ENCODE data around the gene GLRA1.
"Not testable (repeated sequence)": the region's sequence is repeated elsewhere in the genome, so short reads cannot be mapped to it uniquely, and the experiment has no call there.

The GLRA1 gene

GRCh38 chr5:151847871-151848270, 76.8 kb downstream of the GLRA1 start:
- Histone ChIP-seq H3K36me3 (ENCODE audit: control insufficient read depth, insufficient read depth, low read length) (no peaks in the 10 kb centered on the region), H3K9me3 (ENCODE audit: control insufficient read depth, low read length) (no peaks in the 10 kb centered on the region), H3K27ac (ENCODE audit: insufficient read depth, low read length, poor library complexity, severe bottlenecking) (no peak overlapping the region), H3K4me3 (ENCODE audit: insufficient read depth, low read depth, low read length, poor library complexity, severe bottlenecking) (no peak overlapping the region), H3K4me1 (ENCODE audit: control insufficient read depth, insufficient read depth, low read length, poor library complexity, severe bottlenecking) (no peaks in the 10 kb centered on the region), H3K27me3 (replicated peaks; ENCODE audit: control insufficient read depth, insufficient read depth, low read length, poor library complexity, severe bottlenecking) (no peaks in the 10 kb centered on the region)
- DNase-seq: no peak

DNA sequence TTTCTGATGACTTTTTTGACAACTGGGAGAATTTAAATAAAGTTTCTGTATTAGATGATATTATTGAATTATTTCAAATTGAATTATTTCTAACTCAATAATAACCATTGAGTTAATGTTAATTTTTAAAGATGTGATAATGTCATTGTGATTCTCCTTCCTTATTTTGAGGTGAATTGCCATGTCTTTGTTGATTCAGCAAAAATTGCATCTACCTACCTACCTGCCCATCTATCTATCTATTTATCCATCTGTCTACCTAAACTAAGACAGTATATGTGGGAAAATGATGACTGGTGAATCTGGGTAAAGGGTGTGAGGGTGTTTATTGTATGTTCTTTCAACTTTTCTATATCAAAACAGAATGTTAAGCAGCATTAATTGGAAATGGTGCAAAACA, 77.9 kb downstream of the GLRA1 start:
- no peaks in the 10 kb centered on the region for H3K9me3 ChIP-seq (ENCODE audit: control insufficient read depth, low read length)
- no peaks in the 10 kb centered on the region for H3K27me3 ChIP-seq (replicated peaks; ENCODE audit: control insufficient read depth, insufficient read depth, low read length, poor library complexity, severe bottlenecking)
- H3K27ac ChIP-seq (ENCODE audit: insufficient read depth, low read length, poor library complexity, severe bottlenecking): no peak overlapping the region
- no peaks in the 10 kb centered on the region for H3K4me1 ChIP-seq (ENCODE audit: control insufficient read depth, insufficient read depth, low read length, poor library complexity, severe bottlenecking)
- no peaks in the 10 kb centered on the region for H3K36me3 ChIP-seq (ENCODE audit: control insufficient read depth, insufficient read depth, low read length)
- H3K4me3 ChIP-seq (ENCODE audit: insufficient read depth, low read depth, low read length, poor library complexity, severe bottlenecking): no peak overlapping the region
- no peak for DNase-seq

- DNase-seq; H3K27ac ChIP-seq (ENCODE audit: insufficient read depth, low read length, poor library complexity, severe bottlenecking); H3K9me3 ChIP-seq (ENCODE audit: control insufficient read depth, low read length); H3K36me3 ChIP-seq (ENCODE audit: control insufficient read depth, insufficient read depth, low read length); H3K4me3 ChIP-seq (ENCODE audit: insufficient read depth, low read depth, low read length, poor library complexity, severe bottlenecking); H3K27me3 ChIP-seq (replicated peaks; ENCODE audit: control insufficient read depth, insufficient read depth, low read length, poor library complexity, severe bottlenecking): not testable (repeated sequence)
- peaks cover 13% of the 10 kb centered on the region for H3K4me1 ChIP-seq (ENCODE audit: control insufficient read depth, insufficient read depth, low read length, poor library complexity, severe bottlenecking)
Observed at GRCh38 chr5:151832843-151833242, 91.8 kb downstream of the GLRA1 start.

DNA sequence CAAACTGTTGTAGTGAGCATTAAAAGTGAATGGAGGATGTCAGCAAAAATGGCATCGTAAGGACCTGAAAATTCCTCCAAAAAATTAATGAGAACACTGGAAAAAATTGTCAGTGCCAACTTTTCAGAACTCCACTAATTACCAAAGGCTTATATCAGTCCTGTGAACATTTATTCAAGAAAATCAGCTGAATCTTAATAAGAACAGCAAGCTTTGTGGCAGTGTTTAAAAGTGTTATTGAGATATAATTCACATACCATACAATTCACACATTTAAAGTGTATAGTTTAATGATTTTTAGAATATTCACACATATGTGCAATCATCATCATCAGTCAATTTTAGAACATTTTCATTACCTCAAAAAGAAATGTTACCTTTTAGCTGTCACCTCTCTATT, 95.3 kb downstream of the GLRA1 start:
- Histone ChIP-seq H3K27ac (ENCODE audit: insufficient read depth, low read length, poor library complexity, severe bottlenecking) (no peak overlapping the region), H3K36me3 (ENCODE audit: control insufficient read depth, insufficient read depth, low read length) (no peaks in the 10 kb centered on the region), H3K27me3 (replicated peaks; ENCODE audit: control insufficient read depth, insufficient read depth, low read length, poor library complexity, severe bottlenecking) (no peaks in the 10 kb centered on the region), H3K4me3 (ENCODE audit: insufficient read depth, low read depth, low read length, poor library complexity, severe bottlenecking) (no peak overlapping the region), H3K4me1 (ENCODE audit: control insufficient read depth, insufficient read depth, low read length, poor library complexity, severe bottlenecking) (peaks cover 13% of the 10 kb centered on the region), H3K9me3 (ENCODE audit: control insufficient read depth, low read length) (no peaks in the 10 kb centered on the region)
- no peak for DNase-seq

DNA sequence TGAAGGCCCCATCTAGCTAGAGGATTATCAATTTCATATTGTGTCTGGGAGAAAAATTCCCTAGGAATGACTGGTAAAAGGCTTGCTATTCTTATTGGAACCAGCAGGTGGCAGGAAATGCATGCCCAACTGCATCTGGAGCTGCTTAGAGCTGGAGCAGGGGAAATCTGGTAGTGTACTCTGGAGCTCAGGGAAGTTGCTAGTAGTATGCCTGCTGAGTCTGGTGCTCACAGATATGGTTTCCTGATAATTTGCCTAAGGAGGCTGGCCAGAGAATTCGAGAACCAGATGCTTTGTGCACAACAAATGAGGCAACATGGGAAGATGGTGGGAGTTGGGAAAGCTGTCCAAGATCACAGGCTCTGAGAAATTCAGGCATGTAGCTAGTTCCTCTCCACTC, 99.2 kb downstream of the GLRA1 start:
- Histone ChIP-seq H3K9me3 (ENCODE audit: control insufficient read depth, low read length) (no peaks in the 10 kb centered on the region), H3K27ac (ENCODE audit: insufficient read depth, low read length, poor library complexity, severe bottlenecking) (no peak overlapping the region), H3K36me3 (ENCODE audit: control insufficient read depth, insufficient read depth, low read length) (no peaks in the 10 kb centered on the region), H3K4me1 (ENCODE audit: control insufficient read depth, insufficient read depth, low read length, poor library complexity, severe bottlenecking) (no peaks in the 10 kb centered on the region), H3K4me3 (ENCODE audit: insufficient read depth, low read depth, low read length, poor library complexity, severe bottlenecking) (no peak overlapping the region), H3K27me3 (replicated peaks; ENCODE audit: control insufficient read depth, insufficient read depth, low read length, poor library complexity, severe bottlenecking) (no peaks in the 10 kb centered on the region)
- DNase-seq: peak; percentile 6 to 31 (median 7)

- H3K4me1 ChIP-seq (ENCODE audit: control insufficient read depth, insufficient read depth, low read length, poor library complexity, severe bottlenecking): no peaks in the 10 kb centered on the region
- H3K27ac ChIP-seq (ENCODE audit: insufficient read depth, low read length, poor library complexity, severe bottlenecking): no peak overlapping the region
- H3K4me3 ChIP-seq (ENCODE audit: insufficient read depth, low read depth, low read length, poor library complexity, severe bottlenecking): no peak overlapping the region
- H3K36me3 ChIP-seq (ENCODE audit: control insufficient read depth, insufficient read depth, low read length): no peaks in the 10 kb centered on the region
- no peak for DNase-seq
- no peaks in the 10 kb centered on the region for H3K9me3 ChIP-seq (ENCODE audit: control insufficient read depth, low read length)
- no peaks in the 10 kb centered on the region for H3K27me3 ChIP-seq (replicated peaks; ENCODE audit: control insufficient read depth, insufficient read depth, low read length, poor library complexity, severe bottlenecking)
Observed at GRCh38 chr5:151822141-151822540, 102.5 kb downstream of the GLRA1 start.

DNA sequence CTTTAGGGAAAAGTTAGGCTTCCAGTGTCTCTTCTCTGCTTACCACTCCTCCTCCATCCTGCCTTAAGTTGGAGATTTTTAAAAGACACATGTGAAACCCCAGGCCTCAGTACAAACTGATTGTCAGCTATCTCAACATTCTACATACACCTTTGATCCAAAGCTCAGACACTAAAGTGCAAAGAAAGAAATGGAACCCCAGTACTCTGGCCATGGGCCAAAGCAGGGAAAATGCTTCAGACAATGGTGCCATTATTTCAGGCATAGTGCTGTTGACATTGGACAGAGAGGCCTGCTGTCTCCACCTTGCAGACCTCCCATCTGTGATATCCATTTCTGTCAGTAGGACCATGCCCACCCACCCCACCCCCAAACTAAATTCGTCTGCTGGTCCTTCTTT, 103.7 kb downstream of the GLRA1 start:
- no peak overlapping the region for H3K27ac ChIP-seq (ENCODE audit: insufficient read depth, low read length, poor library complexity, severe bottlenecking)
- H3K4me3 ChIP-seq (ENCODE audit: insufficient read depth, low read depth, low read length, poor library complexity, severe bottlenecking): no peak overlapping the region
- H3K9me3 ChIP-seq (ENCODE audit: control insufficient read depth, low read length): no peaks in the 10 kb centered on the region
- H3K27me3 ChIP-seq (replicated peaks; ENCODE audit: control insufficient read depth, insufficient read depth, low read length, poor library complexity, severe bottlenecking): no peaks in the 10 kb centered on the region
- no peaks in the 10 kb centered on the region for H3K36me3 ChIP-seq (ENCODE audit: control insufficient read depth, insufficient read depth, low read length)
- H3K4me1 ChIP-seq (ENCODE audit: control insufficient read depth, insufficient read depth, low read length, poor library complexity, severe bottlenecking): no peaks in the 10 kb centered on the region
- DNase-seq: no peak

DNA sequence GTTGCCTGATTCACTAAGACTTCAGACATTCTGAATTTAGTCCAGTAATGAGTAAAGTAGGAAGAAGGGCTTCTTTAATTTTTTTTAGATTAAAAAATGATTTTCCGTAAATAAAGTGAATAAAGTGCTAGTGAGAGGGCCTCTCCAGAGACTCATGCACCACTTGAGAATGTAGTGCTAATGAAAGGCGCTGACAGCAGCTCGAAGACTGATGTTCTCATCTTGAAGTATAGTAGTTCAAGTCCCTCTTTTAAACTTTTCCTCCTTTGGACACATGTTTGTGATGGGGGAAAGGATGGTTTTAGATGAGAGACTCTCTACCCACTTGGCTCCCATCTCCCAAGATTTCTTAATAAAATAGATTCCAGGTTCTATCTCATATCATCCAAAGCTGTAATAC, 104.4 kb downstream of the GLRA1 start:
- Histone ChIP-seq H3K9me3 (ENCODE audit: control insufficient read depth, low read length) (no peaks in the 10 kb centered on the region), H3K27ac (ENCODE audit: insufficient read depth, low read length, poor library complexity, severe bottlenecking) (no peak overlapping the region), H3K4me1 (ENCODE audit: control insufficient read depth, insufficient read depth, low read length, poor library complexity, severe bottlenecking) (no peaks in the 10 kb centered on the region), H3K4me3 (ENCODE audit: insufficient read depth, low read depth, low read length, poor library complexity, severe bottlenecking) (no peak overlapping the region), H3K36me3 (ENCODE audit: control insufficient read depth, insufficient read depth, low read length) (no peaks in the 10 kb centered on the region), H3K27me3 (replicated peaks; ENCODE audit: control insufficient read depth, insufficient read depth, low read length, poor library complexity, severe bottlenecking) (no peaks in the 10 kb centered on the region)
- DNase-seq: no peak

DNA sequence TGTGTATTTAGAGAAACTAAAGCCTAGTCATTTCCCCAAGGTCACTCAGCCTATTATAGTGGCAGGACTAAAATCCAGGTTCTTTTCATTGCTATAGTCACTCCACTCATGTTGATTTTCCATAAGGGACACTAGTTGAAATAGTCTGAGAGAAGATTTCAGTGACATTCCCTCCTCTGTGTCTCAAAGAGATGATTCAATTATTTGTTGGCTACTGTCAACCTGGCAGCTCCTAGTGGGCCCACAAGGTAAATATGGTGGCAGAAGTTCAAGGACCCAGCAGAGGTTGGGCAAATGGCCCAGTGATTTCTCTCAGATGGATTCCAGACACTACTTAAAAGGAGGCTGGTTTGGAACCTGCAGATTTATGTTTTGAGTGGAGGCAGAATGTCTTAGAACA, 104.8 kb downstream of the GLRA1 start:
- Histone ChIP-seq H3K4me1 (ENCODE audit: control insufficient read depth, insufficient read depth, low read length, poor library complexity, severe bottlenecking) (no peaks in the 10 kb centered on the region), H3K27ac (ENCODE audit: insufficient read depth, low read length, poor library complexity, severe bottlenecking) (no peak overlapping the region), H3K27me3 (replicated peaks; ENCODE audit: control insufficient read depth, insufficient read depth, low read length, poor library complexity, severe bottlenecking) (no peaks in the 10 kb centered on the region), H3K4me3 (ENCODE audit: insufficient read depth, low read depth, low read length, poor library complexity, severe bottlenecking) (no peak overlapping the region), H3K36me3 (ENCODE audit: control insufficient read depth, insufficient read depth, low read length) (no peaks in the 10 kb centered on the region), H3K9me3 (ENCODE audit: control insufficient read depth, low read length) (no peaks in the 10 kb centered on the region)
- DNase-seq: no peak

DNA sequence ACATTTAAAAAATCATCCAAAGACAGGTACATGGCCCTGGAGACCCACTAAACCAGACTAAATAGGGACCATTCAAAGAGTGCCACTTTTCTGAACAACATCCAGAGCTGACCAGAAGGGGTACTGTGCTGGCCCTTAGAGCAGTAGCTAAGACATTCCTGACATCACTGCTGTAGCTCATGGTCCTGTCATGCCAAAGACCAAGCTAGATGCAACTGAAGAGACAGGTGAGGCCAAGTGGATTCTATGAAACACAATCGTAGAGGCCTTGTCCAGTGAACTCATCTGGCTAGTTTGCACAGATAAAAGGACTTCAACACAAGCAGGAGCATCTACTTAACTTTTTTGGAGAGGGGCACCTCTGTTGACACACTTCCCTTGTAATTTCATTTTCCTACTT, 109.6 kb downstream of the GLRA1 start:
- DNase-seq: no peak
- Histone ChIP-seq H3K9me3 (ENCODE audit: control insufficient read depth, low read length) (no peaks in the 10 kb centered on the region), H3K27ac (ENCODE audit: insufficient read depth, low read length, poor library complexity, severe bottlenecking) (no peak overlapping the region), H3K4me1 (ENCODE audit: control insufficient read depth, insufficient read depth, low read length, poor library complexity, severe bottlenecking) (no peaks in the 10 kb centered on the region), H3K36me3 (ENCODE audit: control insufficient read depth, insufficient read depth, low read length) (peaks cover 28% of the 10 kb centered on the region), H3K27me3 (replicated peaks; ENCODE audit: control insufficient read depth, insufficient read depth, low read length, poor library complexity, severe bottlenecking) (no peaks in the 10 kb centered on the region), H3K4me3 (ENCODE audit: insufficient read depth, low read depth, low read length, poor library complexity, severe bottlenecking) (no peak overlapping the region)

- Histone ChIP-seq H3K27ac (ENCODE audit: insufficient read depth, low read length, poor library complexity, severe bottlenecking) (no peak overlapping the region), H3K36me3 (ENCODE audit: control insufficient read depth, insufficient read depth, low read length) (peaks cover 32% of the 10 kb centered on the region), H3K9me3 (ENCODE audit: control insufficient read depth, low read length) (no peaks in the 10 kb centered on the region), H3K27me3 (replicated peaks; ENCODE audit: control insufficient read depth, insufficient read depth, low read length, poor library complexity, severe bottlenecking) (no peaks in the 10 kb centered on the region), H3K4me1 (ENCODE audit: control insufficient read depth, insufficient read depth, low read length, poor library complexity, severe bottlenecking) (no peaks in the 10 kb centered on the region), H3K4me3 (ENCODE audit: insufficient read depth, low read depth, low read length, poor library complexity, severe bottlenecking) (no peak overlapping the region)
- no peak for DNase-seq
Observed at GRCh38 chr5:151812757-151813309, 111.8 kb downstream of the GLRA1 start.

Measured in effector memory CD4-positive, alpha-beta T cell (primary cell).